ENCODE results near the gene TMTC2. TPM values are rescaled to one million over a fixed set of nuclear protein-coding genes. Genes with fewer than 3 reads are reported as not detected.

TMTC2 gene
- total RNA-seq, 5 donors from 2014 or later (not counting 1 experiment from before 2014, with no cell fraction given): 3.6 to 5.4 (median 4.4) TPM

- no peaks in the 10 kb centered on the region for H3K27me3 ChIP-seq (replicated peaks in 1 of 2; ENCODE audit: control insufficient read depth in 2 of 2, extremely low read depth in 1 of 2, insufficient read depth in 2 of 2, low read length in 1 of 2)
- no peaks in the 10 kb centered on the region for H3K4me1 ChIP-seq (ENCODE audit: control insufficient read depth in 1 of 2, extremely low read depth in 1 of 2, insufficient read depth in 2 of 2, low read length in 2 of 2)
- ATAC-seq (replicated peaks in 1 of 4) (no peak), DNase-seq (no peak)
- Mint-ChIP-seq H3K4me1 (no peaks in the 10 kb centered on the region), H3K27me3 (no peaks in the 10 kb centered on the region), H3K27ac (no peak overlapping the region), H3K9me3 (peaks cover 0 to 6% (median 3%) of the 10 kb centered on the region in 3 donors), H3K36me3 (peaks cover 6% of the 10 kb centered on the region), H3K4me3 (no peak overlapping the region)
- ChIA-PET CTCF (no interaction called here), POLR2A (no interaction called here)
- 40% methylated on average over 1 of the region's 4 CpGs for WGBS (ENCODE audit: insufficient coverage)
- H3K9me3 ChIP-seq: no peaks in the 10 kb centered on the region
- no peak overlapping the region for H3K27ac ChIP-seq (ENCODE audit: low read length)
- no peak overlapping the region for H3K4me3 ChIP-seq (ENCODE audit: control insufficient read depth in 1 of 2, extremely low read depth in 1 of 2, low read length in 1 of 2)
- no peaks in the 10 kb centered on the region for H3K36me3 ChIP-seq (ENCODE audit: control insufficient read depth in 2 of 2, extremely low read depth in 1 of 2, insufficient read depth in 1 of 2, low read length in 1 of 2)
Measured at GRCh38 chr12:83052890-83053541, 366.3 kb downstream of the TMTC2 start.

- Mint-ChIP-seq H3K27me3 (no peaks in the 10 kb centered on the region), H3K9me3 (no peaks in the 10 kb centered on the region), H3K4me3 (no peak overlapping the region), H3K36me3 (peaks cover 1% of the 10 kb centered on the region), H3K27ac (no peak overlapping the region), H3K4me1 (no peaks in the 10 kb centered on the region)
- no peaks in the 10 kb centered on the region for H3K4me1 ChIP-seq (ENCODE audit: control insufficient read depth in 1 of 2, extremely low read depth in 1 of 2, insufficient read depth in 2 of 2, low read length in 2 of 2)
- no CpG with 5 or more reads among the region's 1 CpG for WGBS (ENCODE audit: insufficient coverage)
- ChIA-PET POLR2A (no interaction called here), CTCF (no interaction called here)
- no peaks in the 10 kb centered on the region for H3K27me3 ChIP-seq (replicated peaks in 1 of 2; ENCODE audit: control insufficient read depth in 2 of 2, extremely low read depth in 1 of 2, insufficient read depth in 2 of 2, low read length in 1 of 2)
- DNase-seq (no peak), ATAC-seq (replicated peaks in 1 of 4) (no peak)
- H3K36me3 ChIP-seq (ENCODE audit: control insufficient read depth in 2 of 2, extremely low read depth in 1 of 2, insufficient read depth in 1 of 2, low read length in 1 of 2): no peaks in the 10 kb centered on the region
- no peaks in the 10 kb centered on the region for H3K9me3 ChIP-seq
- H3K27ac ChIP-seq (ENCODE audit: low read length): no peak overlapping the region
- no peak overlapping the region for H3K4me3 ChIP-seq (ENCODE audit: control insufficient read depth in 1 of 2, extremely low read depth in 1 of 2, low read length in 1 of 2)
Measured at GRCh38 chr12:83057436-83057835, 370.7 kb downstream of the TMTC2 start.

GRCh38 chr12:83059107-83059506, 372.4 kb downstream of the TMTC2 start:
- no peak for ATAC-seq (replicated peaks in 1 of 4)
- Mint-ChIP-seq H3K9me3 (no peaks in the 10 kb centered on the region), H3K4me3 (no peak overlapping the region), H3K36me3 (peaks cover 4% of the 10 kb centered on the region), H3K27ac (no peak overlapping the region), H3K4me1 (no peaks in the 10 kb centered on the region), H3K27me3 (no peaks in the 10 kb centered on the region)
- no peak for DNase-seq
- no CpG with 5 or more reads among the region's 6 CpGs for WGBS (ENCODE audit: insufficient coverage)
- POLR2A ChIA-PET: no interaction called here
- Histone ChIP-seq H3K27me3 (replicated peaks in 1 of 2; ENCODE audit: control insufficient read depth in 2 of 2, extremely low read depth in 1 of 2, insufficient read depth in 2 of 2, low read length in 1 of 2) (no peaks in the 10 kb centered on the region), H3K27ac (ENCODE audit: low read length) (no peak overlapping the region), H3K36me3 (ENCODE audit: control insufficient read depth in 2 of 2, extremely low read depth in 1 of 2, insufficient read depth in 1 of 2, low read length in 1 of 2) (no peaks in the 10 kb centered on the region), H3K4me3 (ENCODE audit: control insufficient read depth in 1 of 2, extremely low read depth in 1 of 2, low read length in 1 of 2) (no peak overlapping the region), H3K9me3 (no peaks in the 10 kb centered on the region), H3K4me1 (ENCODE audit: control insufficient read depth in 1 of 2, extremely low read depth in 1 of 2, insufficient read depth in 2 of 2, low read length in 2 of 2) (no peaks in the 10 kb centered on the region)
- CTCF ChIA-PET: no interaction called here

GRCh38 chr12:83065562-83065961, 378.9 kb downstream of the TMTC2 start:
- ChIA-PET CTCF (no interaction called here), POLR2A (no interaction called here)
- H3K9me3 Mint-ChIP-seq: peaks cover 0 to 2% (median 0%) of the 10 kb centered on the region in 3 donors
- H3K27me3 ChIP-seq (replicated peaks in 1 of 2; ENCODE audit: control insufficient read depth in 2 of 2, extremely low read depth in 1 of 2, insufficient read depth in 2 of 2, low read length in 1 of 2): no peaks in the 10 kb centered on the region
- H3K36me3 ChIP-seq (ENCODE audit: control insufficient read depth in 2 of 2, extremely low read depth in 1 of 2, insufficient read depth in 1 of 2, low read length in 1 of 2): no peaks in the 10 kb centered on the region
- no peak overlapping the region for H3K4me3 ChIP-seq (ENCODE audit: control insufficient read depth in 1 of 2, extremely low read depth in 1 of 2, low read length in 1 of 2)
- DNase-seq: no peak
- WGBS (ENCODE audit: insufficient coverage): no CpG with 5 or more reads among the region's 1 CpG
- H3K27ac Mint-ChIP-seq: no peak overlapping the region
- H3K36me3 Mint-ChIP-seq: peaks cover 4% of the 10 kb centered on the region
- H3K4me1 Mint-ChIP-seq: no peaks in the 10 kb centered on the region
- H3K9me3 ChIP-seq: no peaks in the 10 kb centered on the region
- no peak for ATAC-seq (replicated peaks in 1 of 4)
- no peaks in the 10 kb centered on the region for H3K4me1 ChIP-seq (ENCODE audit: control insufficient read depth in 1 of 2, extremely low read depth in 1 of 2, insufficient read depth in 2 of 2, low read length in 2 of 2)
- no peak overlapping the region for H3K27ac ChIP-seq (ENCODE audit: low read length)
- no peaks in the 10 kb centered on the region for H3K27me3 Mint-ChIP-seq
- H3K4me3 Mint-ChIP-seq: no peak overlapping the region

GRCh38 chr12:83067981-83068380, 381.3 kb downstream of the TMTC2 start:
- Histone ChIP-seq H3K4me1 (ENCODE audit: control insufficient read depth in 1 of 2, extremely low read depth in 1 of 2, insufficient read depth in 2 of 2, low read length in 2 of 2) (no peaks in the 10 kb centered on the region), H3K27ac (ENCODE audit: low read length) (no peak overlapping the region), H3K27me3 (replicated peaks in 1 of 2; ENCODE audit: control insufficient read depth in 2 of 2, extremely low read depth in 1 of 2, insufficient read depth in 2 of 2, low read length in 1 of 2) (no peaks in the 10 kb centered on the region), H3K9me3 (no peaks in the 10 kb centered on the region), H3K4me3 (ENCODE audit: control insufficient read depth in 1 of 2, extremely low read depth in 1 of 2, low read length in 1 of 2) (no peak overlapping the region), H3K36me3 (ENCODE audit: control insufficient read depth in 2 of 2, extremely low read depth in 1 of 2, insufficient read depth in 1 of 2, low read length in 1 of 2) (no peaks in the 10 kb centered on the region)
- CTCF ChIA-PET: no interaction called here
- POLR2A ChIA-PET: no interaction called here
- Mint-ChIP-seq H3K9me3 (peaks cover 9 to 18% (median 15%) of the 10 kb centered on the region in 3 donors), H3K27me3 (no peaks in the 10 kb centered on the region), H3K4me3 (no peak overlapping the region), H3K36me3 (no peaks in the 10 kb centered on the region), H3K4me1 (no peaks in the 10 kb centered on the region), H3K27ac (no peak overlapping the region)
- ATAC-seq (replicated peaks in 1 of 4) (no peak), DNase-seq (no peak)

- no peaks in the 10 kb centered on the region for H3K4me1 ChIP-seq (ENCODE audit: control insufficient read depth in 1 of 2, extremely low read depth in 1 of 2, insufficient read depth in 2 of 2, low read length in 2 of 2)
- Mint-ChIP-seq H3K4me1 (no peaks in the 10 kb centered on the region), H3K9me3 (peaks cover 11 to 24% (median 19%) of the 10 kb centered on the region in 3 donors), H3K4me3 (no peak overlapping the region), H3K36me3 (peaks cover 8% of the 10 kb centered on the region), H3K27ac (no peak overlapping the region), H3K27me3 (no peaks in the 10 kb centered on the region)
- ChIA-PET POLR2A (no interaction called here), CTCF (no interaction called here)
- H3K4me3 ChIP-seq (ENCODE audit: control insufficient read depth in 1 of 2, extremely low read depth in 1 of 2, low read length in 1 of 2): no peak overlapping the region
- DNase-seq (no peak), ATAC-seq (replicated peaks in 1 of 4) (no peak)
- H3K9me3 ChIP-seq: no peaks in the 10 kb centered on the region
- 97% methylated on average over 4 of the region's 6 CpGs for WGBS (ENCODE audit: insufficient coverage)
- no peak overlapping the region for H3K27ac ChIP-seq (ENCODE audit: low read length)
- H3K36me3 ChIP-seq (ENCODE audit: control insufficient read depth in 2 of 2, extremely low read depth in 1 of 2, insufficient read depth in 1 of 2, low read length in 1 of 2): no peaks in the 10 kb centered on the region
- peaks cover 0 to 4% of the 10 kb centered on the region in 2 experiments for H3K27me3 ChIP-seq (replicated peaks in 1 of 2; ENCODE audit: control insufficient read depth in 2 of 2, extremely low read depth in 1 of 2, insufficient read depth in 2 of 2, low read length in 1 of 2)
Measured at GRCh38 chr12:83074358-83074894, 387.7 kb downstream of the TMTC2 start.

GRCh38 chr12:83075471-83075870, 388.8 kb downstream of the TMTC2 start:
- peaks cover 11 to 24% (median 19%) of the 10 kb centered on the region in 3 donors for H3K9me3 Mint-ChIP-seq
- H3K36me3 Mint-ChIP-seq: peaks cover 8% of the 10 kb centered on the region
- WGBS (ENCODE audit: insufficient coverage): no CpG with 5 or more reads among the region's 1 CpG
- no peaks in the 10 kb centered on the region for H3K9me3 ChIP-seq
- no peaks in the 10 kb centered on the region for H3K4me1 ChIP-seq (ENCODE audit: control insufficient read depth in 1 of 2, extremely low read depth in 1 of 2, insufficient read depth in 2 of 2, low read length in 2 of 2)
- H3K27me3 Mint-ChIP-seq: no peaks in the 10 kb centered on the region
- DNase-seq (no peak), ATAC-seq (replicated peaks in 1 of 4) (no peak)
- CTCF ChIA-PET: no interaction called here
- no peak overlapping the region for H3K27ac Mint-ChIP-seq
- POLR2A ChIA-PET: no interaction called here
- H3K36me3 ChIP-seq (ENCODE audit: control insufficient read depth in 2 of 2, extremely low read depth in 1 of 2, insufficient read depth in 1 of 2, low read length in 1 of 2): no peaks in the 10 kb centered on the region
- H3K4me1 Mint-ChIP-seq: no peaks in the 10 kb centered on the region
- H3K27me3 ChIP-seq (replicated peaks in 1 of 2; ENCODE audit: control insufficient read depth in 2 of 2, extremely low read depth in 1 of 2, insufficient read depth in 2 of 2, low read length in 1 of 2): peaks cover 0 to 4% of the 10 kb centered on the region in 2 experiments
- H3K4me3 ChIP-seq (ENCODE audit: control insufficient read depth in 1 of 2, extremely low read depth in 1 of 2, low read length in 1 of 2): no peak overlapping the region
- H3K27ac ChIP-seq (ENCODE audit: low read length): no peak overlapping the region
- no peak overlapping the region for H3K4me3 Mint-ChIP-seq
